DND-41 (cell line): ENCODE results near the gene TRIM29.

Experiments used
- CTCF ChIP-seq: IDR thresholded peaks from 2 replicates; pipeline ENCODE4 v1.5.1; 2012; ENCODE audit warnings: borderline replicate concordance, low read length, moderate library complexity, mild to moderate bottlenecking; ENCODE audit not compliant: poor library complexity, severe bottlenecking; ENCODE audit errors: extremely low read depth
- EZH2 ChIP-seq: IDR thresholded peaks from 3 replicates; pipeline ENCODE4 v1.6.1; 2012; ENCODE audit warnings: borderline replicate concordance, low read depth, mild to moderate bottlenecking, moderate library complexity, low read length, inconsistent platforms; ENCODE audit not compliant: severe bottlenecking

DNA sequence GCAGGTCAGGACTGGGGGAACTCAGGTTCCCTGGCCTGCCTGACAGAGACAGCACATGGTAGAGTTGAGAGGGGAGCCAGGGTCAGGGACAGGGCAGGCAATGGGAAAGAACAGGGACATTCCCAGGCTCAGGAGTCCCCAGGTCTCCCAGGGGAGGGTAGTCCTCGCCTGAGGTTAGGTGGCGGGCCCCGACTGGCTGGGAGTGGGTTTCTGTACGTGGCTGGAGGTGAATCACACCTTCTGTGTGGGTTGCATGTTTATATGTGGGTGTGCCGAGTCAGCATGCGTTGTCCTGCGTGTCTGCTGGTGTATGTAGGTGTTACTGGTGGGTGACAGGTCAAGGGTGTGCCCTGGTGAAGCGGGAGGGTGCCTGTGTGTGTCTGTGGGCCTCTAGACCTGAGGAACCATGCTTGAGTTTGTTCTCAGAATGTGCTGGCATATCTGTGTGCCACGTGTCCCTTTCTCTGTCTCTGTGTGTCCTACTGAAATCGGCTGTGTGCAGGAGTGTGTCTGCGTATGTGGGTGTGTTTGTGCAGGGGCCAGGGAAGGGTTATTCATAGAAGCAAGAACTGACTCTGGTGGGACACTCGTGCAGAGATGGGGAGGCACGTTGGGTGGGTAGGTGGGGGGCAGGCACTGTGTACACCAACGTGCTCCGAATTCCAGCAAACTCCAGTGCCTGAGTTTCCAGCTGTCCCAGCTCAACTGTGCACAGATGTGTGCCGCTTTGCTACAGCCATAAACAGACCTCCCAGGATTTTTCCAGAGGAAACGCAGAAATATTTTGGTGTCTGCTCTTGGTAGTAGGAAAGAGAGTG is 49.1 kb upstream of the TRIM29 start:
- TF ChIP-seq CTCF (no peak), EZH2 (no peak)
